NOMO-1 (cell line): Measurements from ENCODE around the gene SUCLG2.

Source experiments
- DNase-seq, 2 experiments: peaks; one replicate each; lab custom pipeline; 2025; ENCODE audit not compliant: unreplicated experiment in 2 of 2; lab: John Stamatoyannopoulos, UW

SUCLG2 gene

DNA sequence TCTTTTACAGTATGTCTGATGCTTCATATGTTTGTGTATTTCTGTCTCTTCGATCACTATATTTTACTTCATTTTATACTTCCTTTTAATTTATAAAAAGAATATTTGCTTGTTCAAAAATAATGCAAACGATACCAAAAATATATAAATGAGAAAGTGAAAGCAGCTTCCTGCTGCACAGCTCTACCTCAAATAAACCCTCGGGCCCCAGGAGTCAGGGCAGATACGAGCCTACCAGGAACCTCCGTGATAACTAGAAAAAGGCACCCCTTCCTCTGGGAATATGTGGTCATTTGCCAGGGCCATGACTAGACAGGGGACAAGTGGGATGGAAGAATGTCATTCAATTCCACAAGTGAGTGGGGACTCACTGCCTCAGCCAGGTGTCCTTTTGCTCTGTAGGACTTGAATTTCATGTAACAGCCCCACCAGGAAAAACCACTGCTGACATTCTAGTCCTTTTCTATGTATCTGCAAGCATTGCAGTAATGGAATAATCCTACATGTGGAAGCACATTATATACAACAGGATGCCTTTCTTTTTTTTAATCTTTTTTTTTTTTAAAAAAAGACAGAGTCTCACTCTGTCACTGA is 133.3 kb downstream of the SUCLG2 start:
- no peak for DNase-seq

DNA sequence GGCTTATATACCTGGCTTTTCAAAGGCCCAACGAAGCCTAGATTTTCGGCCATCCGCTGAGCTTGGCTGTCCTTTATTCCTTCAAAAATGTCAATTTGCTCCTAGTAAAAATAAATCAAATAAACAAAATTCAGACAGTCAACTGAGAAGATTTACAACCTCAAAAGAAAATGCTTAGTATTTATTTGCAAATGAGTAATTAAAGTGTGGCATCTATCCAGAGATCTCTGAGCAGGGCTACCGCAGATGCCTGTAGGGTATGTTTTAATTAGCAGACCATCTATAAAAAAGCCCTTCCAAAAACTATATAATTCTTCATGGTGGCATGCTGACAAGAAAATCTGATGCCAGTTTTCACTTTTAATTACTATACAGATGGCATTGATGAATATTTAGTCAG is 136.2 kb downstream of the SUCLG2 start:
- no peak for DNase-seq

DNA sequence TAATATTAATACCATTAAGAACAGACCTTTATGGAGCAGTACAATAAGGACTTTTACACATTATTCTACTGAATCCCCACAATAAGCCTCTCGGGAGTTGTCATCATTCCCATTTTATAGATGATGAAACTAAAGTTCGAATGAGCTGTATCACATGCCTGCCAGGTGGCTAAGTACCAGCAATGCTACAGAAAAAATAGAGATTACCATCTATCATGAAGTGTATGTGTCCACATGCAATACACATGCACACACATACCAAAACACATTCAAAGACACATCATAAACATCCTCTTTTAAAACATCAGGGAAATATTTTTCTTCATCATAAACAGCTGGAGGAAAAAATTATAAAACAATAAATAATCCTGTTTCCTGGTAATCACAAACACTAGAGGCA is 136.6 kb downstream of the SUCLG2 start:
- no peak for DNase-seq

DNA sequence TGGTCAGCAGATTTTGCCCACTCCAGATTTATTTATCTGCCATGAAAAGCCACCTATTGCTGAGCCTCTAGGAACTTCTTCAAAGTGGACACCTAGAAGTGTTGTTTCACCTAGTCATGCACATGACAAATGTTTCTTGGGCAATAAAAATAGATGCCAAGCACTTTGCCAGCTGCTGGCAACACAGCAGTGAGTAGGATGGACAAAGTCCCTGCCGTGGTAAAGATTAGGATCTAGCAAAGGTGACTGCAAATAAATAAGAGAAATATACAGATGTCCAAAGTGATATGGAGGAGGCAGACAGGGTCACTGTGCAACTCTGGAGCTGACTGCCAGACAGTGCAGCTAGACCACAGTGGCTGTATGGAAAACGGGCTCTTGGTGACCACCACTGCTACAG is 137.9 kb downstream of the SUCLG2 start:
- DNase-seq = no peak

DNA sequence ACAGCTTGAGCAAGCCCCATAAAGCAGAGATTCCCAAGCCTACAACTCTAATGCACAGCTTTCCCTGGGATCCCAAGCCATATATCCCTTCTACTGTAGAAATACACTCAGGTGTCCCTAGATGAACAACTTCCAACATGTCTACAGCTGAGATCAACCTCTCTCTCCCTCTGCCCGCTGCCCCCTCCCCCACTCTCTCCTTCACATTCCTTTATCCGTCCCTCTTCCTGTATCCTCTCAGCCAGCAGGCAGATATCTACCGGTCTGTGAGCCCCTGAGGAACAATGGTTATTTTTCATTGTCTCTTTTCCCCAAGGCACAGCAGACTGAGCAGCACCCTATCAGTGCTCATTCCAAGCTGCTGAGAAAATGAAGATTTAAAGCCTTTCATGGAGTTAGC is 138.6 kb downstream of the SUCLG2 start:
- DNase-seq = no peak

DNA sequence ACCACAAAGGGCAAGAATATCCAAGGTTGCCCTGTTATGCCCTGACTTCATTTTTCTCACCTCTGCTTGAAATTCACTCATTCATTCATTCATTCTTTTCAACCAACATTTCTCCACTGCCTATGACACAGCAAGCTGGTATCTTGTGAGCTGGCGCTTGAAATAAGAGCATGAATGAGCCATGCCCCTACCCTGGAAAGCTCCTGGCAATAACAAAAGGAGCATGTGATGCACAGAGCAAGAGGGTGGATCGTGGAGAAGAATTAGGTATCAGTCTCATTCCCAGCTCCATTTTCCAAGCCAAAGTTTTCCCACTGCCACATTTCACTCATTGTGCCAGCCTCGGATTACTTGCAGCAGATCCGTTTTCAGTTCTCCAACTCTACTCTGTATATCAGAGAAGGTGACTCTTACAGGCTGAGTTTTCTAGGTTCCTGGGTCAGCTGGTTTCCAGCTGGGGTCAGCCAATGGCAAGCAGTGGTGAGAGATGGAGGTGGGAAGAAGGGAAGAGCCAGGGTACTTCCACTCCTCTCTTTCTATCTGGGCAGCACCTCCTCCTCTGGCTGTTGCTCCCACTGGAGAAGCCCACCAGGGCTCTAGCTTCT is 144.8 kb downstream of the SUCLG2 start:
- no peak for DNase-seq

DNA sequence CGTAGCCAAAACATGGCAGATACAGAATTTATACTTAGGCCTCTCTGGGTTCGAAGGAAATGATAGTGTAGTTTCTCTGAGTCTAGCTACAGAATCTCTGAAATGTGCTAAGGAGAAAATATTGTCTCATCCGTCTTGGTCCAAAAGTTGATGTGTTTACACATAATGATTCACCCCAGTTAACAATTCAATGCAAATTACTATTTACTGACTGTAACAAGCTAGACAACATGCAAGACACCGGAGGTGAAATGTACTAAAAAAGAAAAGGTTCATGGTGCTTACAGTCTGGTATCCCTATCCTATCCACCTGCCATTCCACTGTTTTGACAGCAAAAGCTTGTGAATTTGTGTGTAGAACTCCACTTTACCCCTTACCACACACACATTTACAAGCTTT is 146.8 kb downstream of the SUCLG2 start:
- no peak for DNase-seq

DNA sequence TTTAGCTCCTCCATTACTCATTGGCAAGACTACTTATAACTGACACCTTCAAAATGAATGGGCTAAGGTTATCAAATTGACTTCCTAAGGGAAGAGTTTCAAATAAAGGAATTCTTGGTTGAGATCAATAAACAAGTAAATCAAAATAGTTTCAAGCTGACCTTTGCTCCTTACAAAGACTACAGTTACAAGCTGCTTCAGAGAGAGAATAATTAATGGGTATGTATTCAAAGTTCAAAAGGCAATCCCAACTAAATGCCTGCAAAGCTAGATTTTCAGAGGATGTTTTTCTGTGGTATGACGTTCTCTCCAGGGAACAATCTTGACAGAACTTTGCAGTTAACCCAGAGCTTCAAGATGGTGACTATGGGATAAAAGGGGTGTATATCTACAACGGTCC is 153.7 kb downstream of the SUCLG2 start:
- DNase-seq = no peak

DNA sequence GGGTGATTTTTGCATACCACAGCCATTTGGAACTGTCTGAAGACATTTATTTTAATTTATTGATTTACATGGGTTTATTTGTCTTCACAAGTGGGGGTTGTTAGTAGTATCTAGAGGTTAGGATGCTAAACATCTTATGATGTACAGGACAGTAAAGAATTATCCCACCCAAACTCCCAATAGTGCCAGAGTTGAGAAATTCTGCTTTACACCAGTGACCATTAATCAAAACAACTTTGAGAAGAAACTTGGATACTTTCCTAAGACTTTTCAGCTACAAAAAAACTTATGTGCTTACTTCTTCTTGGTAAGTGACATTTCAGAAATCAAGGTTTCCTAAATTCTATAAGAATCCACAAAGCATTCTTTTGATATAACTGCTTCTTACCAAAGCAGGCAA is 156.7 kb downstream of the SUCLG2 start:
- no peak for DNase-seq

DNA sequence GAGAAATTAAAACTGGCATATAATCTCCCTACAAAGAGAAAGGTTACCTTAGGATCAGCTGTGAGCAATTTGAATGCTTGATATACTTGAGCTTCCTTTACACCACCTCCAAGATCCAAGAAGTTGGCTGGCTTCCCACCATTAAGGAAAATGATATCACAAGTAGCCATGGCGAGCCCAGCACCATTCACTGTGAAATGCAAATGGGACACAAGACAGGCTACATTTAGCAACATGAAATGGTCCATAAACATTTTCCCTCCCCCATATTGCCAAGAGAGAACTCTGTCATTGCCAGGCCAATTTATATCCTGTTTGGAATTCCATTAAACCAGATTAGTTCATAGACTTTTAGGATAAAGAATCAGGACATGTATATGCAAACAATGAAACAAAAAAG is 158.7 kb downstream of the SUCLG2 start:
- DNase-seq = no peak

DNA sequence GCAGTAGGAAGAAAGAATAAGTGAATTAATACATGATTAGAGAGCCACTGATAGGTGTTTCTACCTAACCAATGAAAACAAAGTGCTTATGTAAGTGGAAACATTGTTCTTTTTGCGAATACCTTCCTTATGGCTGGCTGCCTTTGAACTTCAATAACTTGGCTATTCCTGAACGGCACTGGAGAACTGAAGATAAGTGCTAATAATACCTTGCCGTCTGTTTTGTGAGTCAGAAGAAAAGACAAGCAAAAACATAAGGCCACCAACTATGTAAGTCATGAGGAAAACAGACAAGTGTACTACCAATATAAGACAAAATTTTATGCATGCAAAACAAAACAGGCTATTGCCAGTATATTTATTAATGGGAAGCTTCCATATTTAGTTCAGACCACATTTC is 160.6 kb downstream of the SUCLG2 start:
- no peak for DNase-seq

DNA sequence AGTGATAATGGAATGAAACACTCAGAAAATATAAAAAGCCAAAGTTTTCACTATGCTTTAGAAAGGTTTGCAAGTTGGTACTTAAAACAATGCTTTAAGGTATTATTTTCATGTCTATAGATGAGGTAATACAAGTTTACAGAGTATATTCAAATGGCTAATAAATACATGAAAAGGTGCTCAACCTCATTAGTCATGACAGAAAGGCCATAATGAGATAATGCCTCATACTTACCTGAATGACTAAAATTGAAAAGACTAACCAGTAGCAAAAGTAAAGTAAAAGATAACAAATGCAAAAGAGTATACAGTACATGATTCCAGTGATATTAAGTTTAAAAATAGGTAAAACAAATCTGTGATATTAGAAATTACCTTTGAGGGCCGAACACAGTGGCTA is 163.8 kb downstream of the SUCLG2 start:
- no peak for DNase-seq

DNA sequence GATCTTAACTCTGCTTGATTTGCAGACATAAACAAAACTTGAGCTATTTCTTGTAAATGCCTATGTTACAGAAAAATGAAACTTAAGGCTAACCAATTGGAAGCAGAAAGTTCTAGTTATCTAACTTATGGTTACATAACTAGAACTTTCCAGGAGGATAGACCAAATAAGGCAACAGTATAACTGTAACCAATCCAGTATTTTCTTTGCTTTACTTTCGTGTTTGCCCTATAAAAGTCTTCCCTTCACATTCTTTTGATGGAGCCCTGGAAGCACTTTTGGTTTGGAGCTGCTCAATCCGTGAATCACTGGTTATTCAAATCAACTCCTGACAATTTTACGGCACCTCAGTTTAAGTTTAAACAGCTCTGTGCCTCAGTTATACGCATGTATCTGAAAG is 164.6 kb downstream of the SUCLG2 start:
- DNase-seq = no peak

DNA sequence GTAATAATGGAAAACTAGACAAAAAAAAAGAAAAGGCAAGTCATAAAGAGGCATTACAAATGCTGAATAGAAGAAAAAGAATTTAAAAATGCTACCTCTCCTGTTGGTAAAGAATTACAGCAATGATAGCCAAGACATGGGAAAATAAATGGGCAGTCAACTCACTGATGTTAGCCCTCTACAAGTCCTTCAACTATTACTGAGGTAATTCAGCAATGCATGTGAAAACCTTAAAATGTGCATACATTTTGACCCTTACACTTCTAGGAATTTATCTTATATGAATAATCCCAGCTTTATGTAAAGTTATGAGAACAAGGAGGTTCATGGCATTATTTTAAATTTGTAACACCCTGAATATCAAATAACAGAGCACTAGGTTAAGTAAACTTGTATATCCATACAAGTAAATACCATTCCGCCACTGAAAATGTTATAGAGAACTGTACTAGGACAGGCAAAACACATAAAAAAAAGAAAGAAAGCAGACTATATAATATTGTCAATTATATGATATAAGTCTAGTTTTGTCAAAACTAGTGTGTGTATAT is 166.8 kb downstream of the SUCLG2 start:
- DNase-seq = no peak

DNA sequence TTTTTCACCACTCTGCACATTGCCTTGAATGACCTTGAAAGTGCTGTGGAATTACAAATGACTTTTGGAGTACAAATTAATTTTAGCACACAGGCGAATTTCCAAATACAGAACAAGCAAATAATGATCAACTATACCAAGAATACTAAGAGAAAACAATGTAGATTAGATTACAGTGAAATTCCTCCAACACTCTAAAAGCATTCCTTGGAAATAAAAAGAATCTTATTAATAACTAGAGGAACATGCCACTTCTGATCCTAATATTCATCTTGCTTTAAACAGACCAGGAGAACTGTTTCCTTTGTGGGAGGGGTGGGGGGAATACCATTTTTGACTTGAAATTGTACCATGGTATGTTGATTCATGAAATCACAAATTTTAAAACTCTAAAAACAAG is 167.5 kb downstream of the SUCLG2 start:
- DNase-seq = no peak

DNA sequence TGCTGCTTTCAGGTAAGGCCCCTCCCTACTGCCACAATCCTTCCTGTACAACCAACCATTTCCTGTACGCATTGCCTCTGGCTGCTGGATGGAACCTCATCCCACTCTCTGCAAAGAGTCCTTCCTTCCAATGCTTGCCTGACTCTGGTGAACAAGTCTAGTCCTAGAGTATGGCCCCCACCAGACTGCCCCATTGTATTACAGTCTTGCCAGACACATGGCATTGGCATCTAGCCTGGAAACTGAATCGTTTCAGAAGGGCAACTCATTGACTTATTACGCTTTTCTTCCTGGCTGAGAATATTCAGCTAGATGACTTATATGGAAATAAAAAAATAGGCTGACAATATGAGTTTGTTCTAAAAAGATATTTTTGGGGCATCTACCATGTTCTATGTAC is 170.3 kb downstream of the SUCLG2 start:
- no peak for DNase-seq

DNA sequence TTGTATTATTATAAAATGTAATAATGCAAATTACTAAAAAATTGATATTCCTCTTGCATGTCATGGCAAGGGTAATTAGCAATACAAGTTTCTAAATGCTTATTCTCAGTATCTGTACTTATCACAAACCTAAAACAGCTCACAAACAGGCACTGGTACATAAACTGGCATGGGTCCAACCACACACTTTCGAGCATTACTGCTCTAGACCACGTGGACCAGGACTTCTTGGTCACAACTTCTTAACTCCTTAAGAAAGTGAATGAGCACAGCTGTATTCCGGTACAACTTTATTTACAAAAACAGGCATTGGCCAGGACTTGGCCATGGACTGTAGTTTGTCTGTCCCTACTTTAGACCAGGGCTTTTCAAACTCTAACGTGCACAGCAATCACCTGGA is 173.3 kb downstream of the SUCLG2 start:
- DNase-seq = no peak

DNA sequence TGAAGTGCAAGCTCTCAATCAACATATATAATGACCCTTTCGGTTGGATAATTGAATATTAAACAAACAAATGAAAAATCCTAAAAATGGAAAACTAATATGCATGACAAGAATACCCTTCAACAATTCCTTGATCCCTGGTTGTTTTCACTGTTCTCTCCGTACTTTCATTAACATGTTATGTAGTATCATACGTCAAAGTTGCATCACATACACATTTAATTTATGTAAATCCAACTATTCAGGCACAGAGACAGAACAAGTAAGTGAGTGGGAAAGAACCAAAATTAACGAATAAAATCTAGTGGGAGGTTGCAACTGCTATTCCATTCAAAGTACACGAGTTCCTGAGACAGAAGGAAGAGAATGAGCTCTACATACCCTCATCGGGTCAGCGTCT is 176.0 kb downstream of the SUCLG2 start:
- no peak for DNase-seq

DNA sequence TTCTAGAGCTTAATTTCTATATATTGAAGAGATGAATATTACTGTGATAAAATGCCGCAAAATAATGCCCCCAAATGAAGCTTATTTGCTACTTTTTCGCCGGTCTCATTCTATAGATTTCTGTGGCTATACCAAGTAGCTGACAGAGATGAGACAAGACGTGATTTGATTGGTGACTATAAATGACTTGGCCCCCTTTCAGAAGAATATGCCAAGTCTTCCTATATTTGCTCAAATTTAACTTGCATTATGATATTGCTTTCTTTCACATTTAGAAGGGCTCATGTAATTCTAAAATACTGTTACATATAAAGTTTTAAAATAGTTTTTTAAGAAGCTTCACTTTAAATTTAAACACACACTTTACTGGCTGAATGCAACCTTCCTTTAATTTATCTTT is 180.1 kb downstream of the SUCLG2 start:
- DNase-seq = no peak

DNA sequence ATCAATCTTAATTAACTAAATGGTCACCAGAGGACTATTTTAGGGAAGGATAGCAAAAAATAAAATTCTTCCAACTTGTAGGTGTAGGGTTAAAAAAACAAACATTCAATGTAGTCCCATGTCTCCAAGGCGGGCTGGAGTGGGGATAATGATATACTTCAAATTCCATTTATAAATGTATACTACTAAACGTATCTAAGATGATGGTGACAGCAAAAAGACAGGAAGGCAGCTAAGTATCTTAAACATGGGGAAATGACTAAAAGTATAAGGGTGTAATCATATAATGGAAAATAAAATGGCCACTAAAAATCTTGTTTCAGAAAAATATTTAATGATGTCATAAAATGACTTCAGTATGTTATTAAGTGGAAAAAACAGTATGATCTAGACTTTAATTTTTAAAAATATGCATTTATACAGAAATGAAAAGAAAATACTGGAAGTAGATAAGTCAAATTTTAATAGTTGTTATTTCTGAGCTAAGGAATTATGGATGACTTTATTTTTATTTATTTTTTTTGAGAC is 181.7 kb downstream of the SUCLG2 start:
- no peak for DNase-seq

DNA sequence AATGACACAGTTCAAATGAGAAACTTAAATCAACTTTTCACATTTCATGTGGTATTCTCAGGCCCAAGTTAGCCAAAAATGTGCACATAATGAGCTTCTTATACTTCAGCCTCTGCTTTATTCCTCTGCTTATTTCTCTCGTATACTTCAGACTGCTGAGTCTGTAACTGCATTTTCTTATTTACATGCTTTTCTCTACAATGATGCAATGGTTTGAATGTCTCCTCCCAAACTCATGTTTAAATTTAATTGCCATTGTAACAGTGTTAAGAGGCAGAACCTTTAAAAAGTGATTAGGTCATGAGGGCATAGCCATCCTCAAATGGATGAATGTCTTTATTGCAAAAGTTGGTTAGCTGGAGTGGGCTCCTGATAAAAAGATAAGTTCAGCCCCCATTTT is 184.2 kb downstream of the SUCLG2 start:
- no peak for DNase-seq

DNA sequence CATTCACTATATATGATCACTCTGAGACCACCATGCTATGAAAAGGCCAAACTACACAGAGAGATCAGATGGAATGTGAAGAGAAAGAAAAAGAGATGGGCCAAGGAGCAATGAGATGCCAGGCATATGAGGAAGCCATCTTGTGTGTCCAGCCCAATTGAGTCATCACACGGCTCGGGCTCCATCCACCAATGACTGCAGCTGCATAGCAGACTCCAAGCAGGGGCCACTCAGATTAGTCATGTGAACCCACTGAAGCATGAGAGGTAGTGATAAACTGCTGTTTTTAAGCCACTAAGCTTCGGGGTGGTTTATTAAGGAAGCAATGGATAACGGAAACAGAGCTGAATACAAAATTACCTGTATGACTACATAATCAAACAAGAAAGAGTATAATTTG is 185.9 kb downstream of the SUCLG2 start:
- no peak for DNase-seq

DNA sequence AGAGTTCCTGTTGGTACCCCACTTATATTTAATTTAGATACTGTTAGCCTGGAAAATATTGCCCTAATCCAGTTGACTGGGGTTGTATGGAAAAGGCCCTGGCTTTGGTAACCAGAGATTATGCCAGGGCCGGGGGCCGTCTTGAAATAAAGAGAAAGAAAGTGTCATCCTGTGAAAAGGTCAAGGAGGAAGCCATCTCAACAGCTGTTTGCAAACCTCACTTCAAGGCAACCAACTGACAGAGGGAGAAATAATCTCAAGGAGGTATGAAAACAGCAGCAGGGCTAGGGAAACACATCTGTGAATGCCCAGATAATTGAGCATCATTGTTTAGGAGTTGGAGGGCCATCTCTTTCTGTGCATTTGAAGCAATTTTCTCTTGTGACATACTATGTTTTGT is 190.8 kb downstream of the SUCLG2 start:
- no peak for DNase-seq
